ENCODE data around the gene PNPT1.
"Not testable (repeated sequence)": the region's sequence is repeated elsewhere in the genome, so short reads cannot be mapped to it uniquely, and the experiment has no call there.

The PNPT1 gene

GRCh38 chr2:55707751-55708150 lies 14.1 kb upstream of the PNPT1 start:
- H3K27me3 ChIP-seq (ENCODE audit: low read length), result no peaks in the 10 kb centered on the region
- H3K27ac ChIP-seq (ENCODE audit: low read depth, low read length), result no peak overlapping the region
- no peak overlapping the region for H3K4me3 ChIP-seq (ENCODE audit: insufficient read depth, low read length, poor library complexity, severe bottlenecking)
- H3K4me2 ChIP-seq (ENCODE audit: low read depth, low read length, poor library complexity, severe bottlenecking), result no peak overlapping the region
- H2AFZ ChIP-seq (ENCODE audit: low read depth, low read length, severe bottlenecking), result no peak overlapping the region
- H3K79me2 ChIP-seq (ENCODE audit: insufficient read depth, low read length), result no peaks in the 10 kb centered on the region
- H3F3A ChIP-seq (ENCODE audit: insufficient read depth), result no peaks in the 10 kb centered on the region
- H3K9me2 ChIP-seq (replicated peaks; ENCODE audit: insufficient read depth, low read length), result no peaks in the 10 kb centered on the region
- H4K20me1 ChIP-seq (ENCODE audit: low read depth, low read length), result no peaks in the 10 kb centered on the region
- no peak for TF ChIP-seq CTCF (IDR thresholded peaks at IDR 0.05; ENCODE audit: insufficient read depth, low read length, poor library complexity, severe bottlenecking)
- TF ChIP-seq EZH2phosphoT487 (conservative IDR thresholded peaks at IDR 0.05; ENCODE audit: low read length), result no peak
- H3K36me3 ChIP-seq (ENCODE audit: low read length), result no peaks in the 10 kb centered on the region
- no peak overlapping the region for H3K9ac ChIP-seq (ENCODE audit: low read length)
- H3K9me3 ChIP-seq (ENCODE audit: insufficient read depth, low read length), result no peaks in the 10 kb centered on the region

DNA sequence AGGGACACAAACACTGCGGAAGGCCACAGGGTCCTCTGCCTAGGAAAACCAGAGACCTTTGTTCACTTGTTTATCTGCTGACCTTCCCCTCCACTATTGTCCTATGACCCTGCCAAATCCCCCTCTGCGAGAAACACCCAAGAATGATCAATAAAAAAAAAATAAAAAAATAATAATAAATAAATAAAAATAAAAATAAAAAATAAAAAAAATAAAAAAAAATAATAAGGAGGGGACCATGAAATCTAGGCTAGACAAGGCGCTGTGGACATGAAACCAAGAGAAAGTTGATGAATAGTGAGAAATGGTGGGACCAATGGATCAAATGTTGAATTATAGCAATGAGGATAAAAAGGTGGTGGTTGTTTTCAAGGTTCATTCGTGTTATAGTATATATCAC lies 12.6 kb upstream of the PNPT1 start:
- H3K9me3 ChIP-seq (ENCODE audit: insufficient read depth, low read length); H3F3A ChIP-seq (ENCODE audit: insufficient read depth); H3K36me3 ChIP-seq (ENCODE audit: low read length); H3K27me3 ChIP-seq (ENCODE audit: low read length); H3K4me2 ChIP-seq (ENCODE audit: low read depth, low read length, poor library complexity, severe bottlenecking); H3K9ac ChIP-seq (ENCODE audit: low read length); H4K20me1 ChIP-seq (ENCODE audit: low read depth, low read length); H3K79me2 ChIP-seq (ENCODE audit: insufficient read depth, low read length); H3K9me2 ChIP-seq (replicated peaks; ENCODE audit: insufficient read depth, low read length); H3K4me3 ChIP-seq (ENCODE audit: insufficient read depth, low read length, poor library complexity, severe bottlenecking); H2AFZ ChIP-seq (ENCODE audit: low read depth, low read length, severe bottlenecking); H3K27ac ChIP-seq (ENCODE audit: low read depth, low read length): not testable (repeated sequence)

GRCh38 chr2:55705027-55705653 lies 11.5 kb upstream of the PNPT1 start:
- H4K20me1 ChIP-seq (ENCODE audit: low read depth, low read length), result no peaks in the 10 kb centered on the region
- no peaks in the 10 kb centered on the region for H3K36me3 ChIP-seq (ENCODE audit: low read length)
- H3K9me3 ChIP-seq (ENCODE audit: insufficient read depth, low read length), result no peaks in the 10 kb centered on the region
- H3F3A ChIP-seq (ENCODE audit: insufficient read depth), result no peaks in the 10 kb centered on the region
- H3K27ac ChIP-seq (ENCODE audit: low read depth, low read length), result no peak overlapping the region
- no peak overlapping the region for H3K9ac ChIP-seq (ENCODE audit: low read length)
- TF ChIP-seq CTCF (IDR thresholded peaks at IDR 0.05; ENCODE audit: insufficient read depth, low read length, poor library complexity, severe bottlenecking), result no peak
- no peak for TF ChIP-seq EZH2phosphoT487 (conservative IDR thresholded peaks at IDR 0.05; ENCODE audit: low read length)
- H3K4me2 ChIP-seq (ENCODE audit: low read depth, low read length, poor library complexity, severe bottlenecking), result no peak overlapping the region
- no peak overlapping the region for H3K4me3 ChIP-seq (ENCODE audit: insufficient read depth, low read length, poor library complexity, severe bottlenecking)
- H3K79me2 ChIP-seq (ENCODE audit: insufficient read depth, low read length), result no peaks in the 10 kb centered on the region
- H3K9me2 ChIP-seq (replicated peaks; ENCODE audit: insufficient read depth, low read length), result no peaks in the 10 kb centered on the region
- H3K27me3 ChIP-seq (ENCODE audit: low read length), result no peaks in the 10 kb centered on the region
- H2AFZ ChIP-seq (ENCODE audit: low read depth, low read length, severe bottlenecking), result no peak overlapping the region

DNA sequence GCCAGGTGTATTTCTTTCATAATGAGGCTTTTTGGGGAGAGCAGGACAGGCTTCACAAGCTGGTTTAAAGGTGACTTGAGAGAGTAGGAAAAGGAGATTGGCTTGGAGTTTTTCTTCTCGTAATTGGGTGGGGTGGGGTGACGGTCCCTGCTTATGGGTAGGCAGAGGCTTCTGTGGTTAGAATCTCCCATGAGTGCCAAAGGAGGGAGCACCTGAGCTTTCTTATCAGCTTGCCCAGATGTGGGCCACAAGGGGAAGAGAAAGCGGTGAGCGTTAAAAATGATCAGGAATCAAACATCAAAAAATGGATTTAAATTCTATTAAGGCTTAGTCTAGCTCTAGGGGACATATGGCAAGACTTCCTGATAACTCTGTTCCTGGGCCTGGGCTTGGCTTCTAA lies 9.7 kb upstream of the PNPT1 start:
- no peaks in the 10 kb centered on the region for H3K27me3 ChIP-seq (ENCODE audit: low read length)
- H3K9me2 ChIP-seq (replicated peaks; ENCODE audit: insufficient read depth, low read length), result no peaks in the 10 kb centered on the region
- H3K79me2 ChIP-seq (ENCODE audit: insufficient read depth, low read length), result no peaks in the 10 kb centered on the region
- no peak for TF ChIP-seq EZH2phosphoT487 (conservative IDR thresholded peaks at IDR 0.05; ENCODE audit: low read length)
- TF ChIP-seq CTCF (IDR thresholded peaks at IDR 0.05; ENCODE audit: insufficient read depth, low read length, poor library complexity, severe bottlenecking), result no peak
- H2AFZ ChIP-seq (ENCODE audit: low read depth, low read length, severe bottlenecking), result no peak overlapping the region
- no peak overlapping the region for H3K27ac ChIP-seq (ENCODE audit: low read depth, low read length)
- no peaks in the 10 kb centered on the region for H3K36me3 ChIP-seq (ENCODE audit: low read length)
- no peak overlapping the region for H3K9ac ChIP-seq (ENCODE audit: low read length)
- H4K20me1 ChIP-seq (ENCODE audit: low read depth, low read length), result no peaks in the 10 kb centered on the region
- no peaks in the 10 kb centered on the region for H3F3A ChIP-seq (ENCODE audit: insufficient read depth)
- H3K9me3 ChIP-seq (ENCODE audit: insufficient read depth, low read length), result no peaks in the 10 kb centered on the region
- H3K4me2 ChIP-seq (ENCODE audit: low read depth, low read length, poor library complexity, severe bottlenecking), result no peak overlapping the region
- no peak overlapping the region for H3K4me3 ChIP-seq (ENCODE audit: insufficient read depth, low read length, poor library complexity, severe bottlenecking)

- H2AFZ ChIP-seq (ENCODE audit: low read depth, low read length, severe bottlenecking); H3K36me3 ChIP-seq (ENCODE audit: low read length); H3K27ac ChIP-seq (ENCODE audit: low read depth, low read length); H3K27me3 ChIP-seq (ENCODE audit: low read length); H4K20me1 ChIP-seq (ENCODE audit: low read depth, low read length); H3F3A ChIP-seq (ENCODE audit: insufficient read depth); H3K9me2 ChIP-seq (replicated peaks; ENCODE audit: insufficient read depth, low read length); H3K9me3 ChIP-seq (ENCODE audit: insufficient read depth, low read length): not testable (repeated sequence)
- peak overlapping the region; percentile 95 for H3K4me3 ChIP-seq (ENCODE audit: insufficient read depth, low read length, poor library complexity, severe bottlenecking)
- H3K4me2 ChIP-seq (ENCODE audit: low read depth, low read length, poor library complexity, severe bottlenecking), result peak overlapping the region; percentile 76
- peak overlapping the region; percentile 76 for H3K9ac ChIP-seq (ENCODE audit: low read length)
- H3K79me2 ChIP-seq (ENCODE audit: insufficient read depth, low read length), result peaks cover 58% of the 10 kb centered on the region
These were observed 904 bp downstream of the PNPT1 start for GRCh38 chr2:55692740-55693139.
